ENCODE results near the gene ATRAID.

The ATRAID gene

DNA sequence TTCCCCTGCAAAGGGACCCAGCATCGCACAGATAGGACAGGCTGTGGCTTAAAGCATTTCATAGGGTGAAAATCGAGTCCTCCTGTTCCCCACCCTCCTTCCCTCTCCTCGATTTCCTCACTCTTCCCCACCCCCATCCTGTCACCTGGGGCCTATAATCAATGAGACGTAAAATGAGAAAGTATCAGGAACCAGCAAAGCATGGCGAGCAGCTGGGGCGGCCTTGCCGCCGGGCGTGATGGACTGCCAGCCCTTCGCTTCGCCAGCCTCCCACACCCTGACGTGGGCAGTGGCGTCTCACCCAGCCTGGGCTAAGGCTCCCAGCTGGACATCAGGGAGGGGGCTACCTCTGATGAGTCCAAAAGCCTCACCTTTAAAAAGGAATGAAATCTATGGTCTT lies 39.9 kb downstream of the ATRAID start:
- no peak for DNase-seq

DNA sequence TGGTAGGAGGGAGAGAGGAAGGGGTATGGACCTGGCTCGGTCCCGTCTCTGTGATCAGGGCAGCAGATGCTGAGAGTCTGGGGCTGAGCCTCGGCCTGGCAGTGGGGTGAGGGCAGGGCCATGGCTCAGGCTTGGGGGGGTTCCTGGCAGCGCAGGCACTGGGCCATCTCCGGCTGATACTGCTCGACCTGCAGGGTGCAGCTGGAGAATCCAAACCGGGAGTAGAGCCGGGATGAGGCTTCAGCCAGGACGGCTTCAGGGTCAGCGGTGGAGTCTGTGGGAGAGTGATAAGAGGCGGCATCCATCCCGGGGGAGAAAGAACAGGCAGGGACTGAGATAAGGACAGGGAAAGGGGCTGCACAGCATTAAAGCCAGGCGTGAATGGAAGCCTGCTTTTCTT lies 43.3 kb downstream of the ATRAID start:
- no peak for DNase-seq

DNA sequence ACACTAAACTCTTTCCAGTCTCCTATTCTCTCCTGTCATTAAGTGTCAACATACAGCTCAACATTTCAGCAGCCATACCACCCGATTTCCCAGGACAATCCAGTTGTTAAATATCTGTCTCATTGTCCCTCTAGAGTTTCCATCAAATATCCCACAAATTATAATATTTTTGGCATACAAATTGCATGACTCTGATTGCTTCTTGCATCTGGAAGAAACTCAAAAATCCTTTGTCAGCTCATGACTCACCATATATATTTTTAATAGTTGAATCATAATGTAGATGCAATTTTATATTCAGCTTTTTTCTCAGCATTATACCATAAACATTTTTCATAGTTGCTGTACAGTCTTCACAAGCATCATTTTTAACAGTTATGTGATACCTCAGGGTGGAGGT lies 43.8 kb downstream of the ATRAID start:
- DNase-seq: no peak

DNA sequence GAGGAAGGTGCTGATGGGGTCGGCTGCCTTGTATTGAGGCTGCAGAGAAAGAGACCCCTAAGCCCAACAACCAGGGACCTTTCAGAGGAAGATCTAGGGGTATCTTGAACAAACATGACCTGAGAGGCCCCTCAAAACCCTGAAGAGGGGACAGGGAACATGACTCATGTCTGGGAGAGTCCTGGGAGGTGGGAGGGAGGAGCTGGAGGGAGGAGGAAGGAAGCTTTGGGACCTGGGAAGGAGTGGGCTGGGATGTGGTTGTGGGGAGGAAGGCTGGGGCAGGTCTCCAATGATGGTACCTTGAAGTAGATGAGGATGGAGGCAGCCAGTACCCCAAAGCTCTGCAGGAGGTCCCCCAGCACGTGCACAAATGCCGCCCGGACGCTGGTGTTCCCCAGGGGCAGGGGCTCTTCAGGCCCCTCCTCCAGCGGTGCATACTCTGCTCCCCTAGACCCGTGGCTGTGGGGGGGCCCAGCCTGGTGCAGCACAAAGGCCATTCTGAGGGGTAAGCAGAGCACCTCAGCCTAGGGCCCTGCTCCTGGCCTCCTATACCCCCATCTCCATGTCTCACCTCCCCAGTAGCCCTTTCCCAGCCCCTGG lies 45.1 kb downstream of the ATRAID start:
- DNase-seq: no peak

DNA sequence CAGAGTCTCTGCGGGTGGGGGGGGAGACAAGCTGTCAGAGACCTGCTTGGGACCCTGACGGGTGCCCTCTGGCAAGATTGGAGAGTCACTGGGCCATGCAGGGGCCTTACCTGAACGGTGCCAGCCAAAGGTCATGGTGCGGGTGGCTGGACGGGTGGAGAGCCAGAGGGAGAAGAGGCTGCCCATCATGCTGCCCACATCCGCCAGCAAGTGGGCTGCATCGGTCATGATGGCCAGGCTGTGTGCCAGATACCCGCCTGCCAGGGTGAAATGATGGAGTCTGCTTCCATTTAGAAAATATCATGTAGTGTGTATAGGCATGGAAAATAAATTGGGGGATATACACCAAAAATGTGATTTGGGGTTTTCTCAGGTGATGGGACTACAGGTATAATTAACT lies 46.2 kb downstream of the ATRAID start:
- no peak for DNase-seq

DNA sequence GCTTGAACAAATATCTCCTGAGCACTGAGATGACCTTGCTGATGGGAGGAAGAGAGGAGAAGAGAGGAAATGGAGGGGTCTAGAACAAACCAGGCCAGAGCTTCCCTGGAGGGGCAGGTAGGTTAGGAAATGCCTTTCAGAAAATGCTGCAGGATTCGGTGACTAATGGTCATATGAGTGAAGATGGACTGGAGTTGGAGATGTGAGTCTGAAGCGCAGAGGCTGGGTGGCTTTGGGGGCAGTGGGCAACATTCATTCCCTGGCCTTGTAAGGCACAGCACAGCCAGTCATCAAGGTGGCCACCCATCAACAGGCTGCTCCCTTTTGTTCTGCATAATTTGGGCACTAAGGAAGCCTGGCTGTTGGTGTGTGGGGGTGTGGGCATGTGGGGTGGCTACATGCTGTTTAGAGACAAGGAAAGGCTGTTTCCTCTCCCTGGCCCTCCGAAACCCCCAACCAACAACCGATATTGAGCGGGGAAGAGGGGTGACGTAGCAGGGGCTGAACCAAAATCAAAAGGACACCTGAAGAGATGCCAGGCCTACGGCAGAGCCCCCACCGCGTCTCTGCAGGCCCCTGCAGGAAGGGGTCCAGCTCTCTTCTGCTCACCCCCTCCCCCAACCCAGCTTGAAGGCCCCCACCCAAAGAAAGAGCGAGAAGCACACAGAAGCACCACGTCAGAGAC lies 49.5 kb downstream of the ATRAID start:
- no peak for DNase-seq

DNA sequence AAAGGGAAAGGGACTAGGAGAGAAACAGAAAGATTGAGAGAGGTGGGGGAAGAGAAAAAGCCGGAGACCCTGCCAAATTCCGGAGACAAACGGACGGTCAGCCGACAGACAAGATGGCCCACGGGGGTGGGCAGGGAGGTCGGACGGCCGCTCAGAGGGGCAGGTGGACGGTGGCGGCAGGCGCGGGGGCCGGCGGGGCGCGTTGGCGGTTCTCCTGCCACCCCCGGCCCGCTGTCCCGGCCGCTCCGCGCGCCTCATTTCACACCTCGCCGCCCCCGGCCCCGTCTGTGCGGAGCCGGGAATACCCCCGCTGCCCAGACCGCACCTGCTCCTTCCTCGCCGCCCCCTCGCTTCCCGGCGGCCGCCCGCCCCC lies 50.1 kb downstream of the ATRAID start:
- DNase-seq: no peak

DNA sequence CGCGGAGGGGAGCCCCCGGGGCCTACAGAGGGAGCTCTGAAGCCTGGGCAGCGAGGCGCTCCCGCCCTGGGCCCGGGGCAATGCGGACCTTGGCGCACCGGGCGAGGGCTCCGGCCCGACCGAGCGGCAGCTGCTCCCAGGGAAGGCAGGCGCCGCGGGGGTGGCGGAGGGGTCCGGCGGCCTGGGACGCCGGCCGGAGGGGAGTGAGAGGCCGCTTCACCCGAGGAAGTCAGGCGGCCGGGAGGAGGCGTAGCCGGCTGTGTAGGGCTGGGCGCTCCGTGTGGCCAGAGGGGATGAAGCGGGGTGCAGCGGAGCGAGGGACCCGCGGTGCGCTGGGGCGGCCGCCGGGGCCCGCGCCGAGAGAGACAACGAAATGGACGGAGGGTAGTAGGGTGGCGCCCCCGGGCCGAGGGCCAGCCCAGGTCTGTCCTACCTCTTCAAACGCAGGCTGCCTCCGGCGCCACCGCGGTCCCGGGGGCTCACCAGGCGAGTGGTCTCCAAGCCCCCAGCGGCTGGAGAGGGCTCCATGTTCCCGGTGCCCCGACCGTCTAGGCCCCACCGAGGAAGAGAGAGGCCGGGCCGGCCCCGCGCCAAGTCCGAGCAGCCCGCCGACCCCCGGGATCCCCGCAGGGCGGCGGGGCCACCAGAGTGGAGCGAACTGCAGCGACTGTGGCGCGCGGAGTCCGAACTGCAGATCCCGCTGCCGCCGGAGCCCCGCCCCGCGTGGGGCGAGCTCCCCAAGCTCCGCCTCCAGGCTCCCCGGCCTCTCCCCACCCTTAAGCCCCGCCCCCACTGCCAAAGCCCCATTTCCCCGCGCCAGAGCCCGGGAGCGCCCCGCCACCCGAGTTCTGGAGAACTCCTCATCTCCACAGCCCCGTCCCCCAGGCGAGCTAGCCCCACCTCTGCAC lies 50.8 kb downstream of the ATRAID start, which contains the start of gene SLC30A3:
Gene SLC30A3 (minus strand): TSS at position 669 of the 908 bp plus-strand sequence. CDS start 141 bp downstream, at position 528.
- peak; percentile 65 for DNase-seq

DNA sequence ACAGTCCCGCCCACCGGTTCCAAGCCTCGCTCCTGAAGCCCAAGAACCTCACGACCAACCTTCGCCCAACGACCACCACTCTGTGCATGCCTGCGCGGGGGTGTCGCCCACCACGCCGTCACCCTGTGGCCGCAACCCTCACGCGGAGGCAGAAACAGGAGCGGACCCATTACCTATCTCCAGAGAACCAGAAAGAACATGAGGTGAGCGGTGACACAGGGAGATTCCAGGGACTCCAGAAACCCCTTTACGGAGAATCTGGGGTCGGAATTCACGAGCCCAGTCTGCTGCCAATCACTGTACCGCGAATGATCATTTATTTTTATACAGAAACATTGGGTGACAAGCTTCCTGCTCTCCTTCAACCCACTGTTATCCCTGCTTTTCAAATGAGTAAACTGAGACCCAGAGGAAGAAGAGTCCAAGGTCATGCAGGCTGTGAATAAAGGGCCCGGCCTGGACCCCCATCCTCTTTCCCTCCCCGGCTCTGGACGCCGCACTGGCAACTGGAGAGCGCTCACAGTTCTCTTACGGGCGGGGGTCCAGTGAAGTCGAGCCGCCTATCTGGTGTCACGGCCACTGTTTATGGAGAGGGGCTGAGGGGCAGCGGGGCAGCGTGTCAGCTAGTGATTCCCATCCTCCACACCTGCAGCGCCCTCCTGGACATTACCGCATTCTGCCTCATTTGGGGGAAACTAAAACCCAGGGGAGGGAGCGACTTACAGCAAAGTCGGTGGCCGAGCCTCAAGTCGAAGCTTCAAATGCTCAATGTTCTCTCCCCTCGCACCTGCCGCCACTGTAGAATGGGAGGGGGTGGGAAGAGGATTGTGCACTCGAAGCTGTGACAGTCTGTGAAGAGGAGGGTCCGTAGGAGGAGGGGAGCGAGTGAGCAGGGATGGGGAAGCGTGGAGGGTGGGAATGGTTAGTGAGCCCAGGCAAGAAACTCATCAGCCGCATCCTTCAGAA lies 51.7 kb downstream of the ATRAID start:
- no peak for DNase-seq

DNA sequence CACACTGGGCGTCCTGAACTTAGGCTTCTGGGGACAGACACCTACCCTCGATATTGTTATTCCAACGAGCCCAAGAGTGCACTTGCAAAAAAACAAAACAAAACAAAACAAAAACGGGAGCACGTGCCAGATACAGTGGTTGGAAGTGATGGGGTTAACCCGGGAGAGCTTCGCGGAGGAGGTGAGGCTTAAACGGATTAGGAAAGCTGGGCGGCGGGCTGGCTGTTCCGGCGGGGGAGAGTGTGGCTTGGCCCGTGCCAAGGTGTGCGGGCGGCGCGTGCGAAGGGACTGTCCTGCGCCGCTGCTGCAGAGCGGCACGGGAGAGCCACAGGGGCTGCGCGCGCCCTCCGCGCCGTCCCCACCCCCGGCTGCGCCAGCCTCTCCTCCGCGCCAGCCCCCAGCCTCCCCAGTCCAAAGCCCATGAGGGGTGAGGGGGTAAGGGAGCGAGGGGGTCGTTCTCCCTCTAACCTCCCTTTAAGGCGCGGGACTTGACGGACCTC lies 52.5 kb downstream of the ATRAID start:
- no peak for DNase-seq

DNA sequence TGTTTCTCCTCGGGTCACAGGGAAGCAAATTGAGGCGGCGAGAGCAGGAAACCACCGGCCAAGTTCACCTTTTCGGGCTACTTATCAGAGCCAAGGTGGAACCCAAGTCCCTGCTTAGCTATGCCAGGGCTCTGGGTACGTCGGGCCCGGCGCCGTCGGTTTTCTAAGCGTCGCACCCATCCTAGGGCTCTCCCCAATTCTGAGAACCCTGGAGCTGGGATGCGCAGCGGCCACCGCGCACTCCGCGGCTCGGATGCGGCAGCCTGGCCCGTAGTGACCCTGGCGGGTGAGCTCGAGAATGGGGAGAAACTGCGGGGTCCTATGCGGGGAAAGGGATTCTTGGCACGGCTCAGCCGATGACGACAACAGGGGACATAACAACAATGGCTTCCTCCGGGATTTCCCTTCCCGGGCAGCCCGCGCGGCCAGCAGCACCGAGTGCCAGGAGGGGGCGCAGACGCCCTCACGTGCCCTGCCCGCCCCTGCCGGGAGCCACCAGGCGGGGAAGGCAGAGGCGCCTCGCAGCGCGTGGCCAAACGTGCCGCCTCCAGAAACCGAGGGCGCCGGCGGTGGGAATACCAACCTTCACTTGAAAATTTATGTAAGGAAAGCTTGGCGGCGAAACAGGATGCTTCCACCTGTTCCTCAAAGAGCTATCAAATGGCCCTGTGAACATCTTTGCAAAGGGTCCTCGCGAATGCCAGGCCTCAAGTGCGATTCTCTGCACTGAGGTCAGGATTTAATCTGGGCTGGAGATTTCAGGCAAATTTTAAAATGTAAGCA lies 53.1 kb downstream of the ATRAID start:
- peak; percentile 61 for DNase-seq

DNA sequence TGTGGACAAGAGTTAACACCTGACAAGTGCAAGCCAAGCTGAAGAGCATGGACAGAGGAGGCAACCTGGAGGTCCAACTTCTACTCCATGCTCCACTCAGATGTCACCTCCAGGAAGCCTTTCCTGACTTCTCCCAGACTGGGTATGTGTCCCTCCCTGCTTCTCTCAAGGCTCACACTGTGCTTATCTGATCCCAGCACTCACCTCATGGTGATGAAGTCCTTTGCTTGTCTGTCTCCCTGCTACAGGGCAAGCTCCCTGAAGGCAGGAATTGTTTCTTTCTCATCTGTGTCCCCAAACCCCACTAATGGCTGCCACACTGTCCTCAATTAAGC lies 53.7 kb downstream of the ATRAID start:
- DNase-seq: no peak
